HG02840 (cell line): Measurements from ENCODE around the gene PRDM15.

Experiments used
- ATAC-seq: cut with Tn5 transposase; IDR thresholded peaks from one replicate; pipeline ENCODE4 v1.9.1; 2021; ENCODE audit warnings: mild to moderate bottlenecking, moderate library complexity, moderate number of reproducible peaks; ENCODE audit not compliant: unreplicated experiment, low FRiP score

PRDM15 gene

GRCh38 chr21:41907496-41908258, 28.5 kb upstream of the PRDM15 start:
- ATAC-seq, result no peak

DNA sequence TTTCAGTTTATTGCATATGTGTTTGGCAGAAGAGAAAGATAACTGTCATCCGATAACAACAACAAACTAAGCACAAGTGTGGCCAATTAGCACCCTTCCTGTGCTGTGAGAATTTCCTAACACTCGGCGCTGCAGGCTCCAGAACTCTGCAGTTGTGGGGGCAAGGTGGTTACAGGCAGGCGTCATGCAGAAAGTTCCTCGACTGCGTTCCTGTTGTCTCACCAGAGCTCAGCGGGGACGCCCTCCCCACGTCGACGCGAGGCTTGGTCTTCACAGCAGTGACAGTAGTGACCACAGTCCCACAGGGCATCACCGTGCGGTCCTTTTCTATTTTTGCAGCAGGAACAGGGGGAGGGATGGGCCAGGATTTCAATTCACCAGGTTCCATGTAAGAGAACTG, 27.6 kb upstream of the PRDM15 start:
- no peak for ATAC-seq

DNA sequence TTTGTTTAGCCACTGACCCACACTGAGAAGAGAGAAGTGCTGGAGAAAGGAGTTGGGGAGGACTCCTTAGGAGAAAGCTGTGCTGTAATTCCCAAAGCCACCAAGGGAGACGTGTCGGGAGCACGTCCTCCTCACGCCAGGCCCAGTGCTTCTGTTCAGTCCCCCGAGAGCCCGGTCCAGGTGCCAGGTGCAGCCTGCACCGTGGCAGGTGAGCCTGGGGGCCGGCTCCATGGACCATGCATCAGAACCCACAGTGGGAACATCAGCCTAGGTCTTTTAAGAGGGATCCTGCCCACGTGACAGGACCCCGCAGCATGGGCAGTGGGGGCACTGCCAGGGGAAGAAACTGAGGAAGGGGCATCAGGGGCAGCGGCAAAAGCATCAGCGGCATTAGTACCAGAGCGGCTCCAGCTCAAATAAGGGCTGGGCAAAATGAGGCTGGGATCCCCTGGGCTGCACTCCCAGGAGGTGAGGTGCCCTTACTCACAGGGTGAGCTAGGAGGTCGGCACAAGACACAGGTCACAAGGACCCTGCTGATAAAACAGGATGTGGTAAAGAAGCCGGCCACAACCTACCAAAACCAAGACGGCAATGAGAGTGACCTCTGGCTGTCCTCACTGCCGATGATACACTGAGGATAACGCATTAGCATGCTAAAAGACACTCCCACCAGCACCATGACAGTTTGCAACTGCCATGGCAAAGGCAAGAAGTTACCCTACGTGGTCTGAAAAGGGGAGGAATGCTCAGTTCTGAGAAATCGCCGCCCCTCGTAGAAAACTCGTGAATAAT, 24.6 kb upstream of the PRDM15 start:
- ATAC-seq, result no peak

DNA sequence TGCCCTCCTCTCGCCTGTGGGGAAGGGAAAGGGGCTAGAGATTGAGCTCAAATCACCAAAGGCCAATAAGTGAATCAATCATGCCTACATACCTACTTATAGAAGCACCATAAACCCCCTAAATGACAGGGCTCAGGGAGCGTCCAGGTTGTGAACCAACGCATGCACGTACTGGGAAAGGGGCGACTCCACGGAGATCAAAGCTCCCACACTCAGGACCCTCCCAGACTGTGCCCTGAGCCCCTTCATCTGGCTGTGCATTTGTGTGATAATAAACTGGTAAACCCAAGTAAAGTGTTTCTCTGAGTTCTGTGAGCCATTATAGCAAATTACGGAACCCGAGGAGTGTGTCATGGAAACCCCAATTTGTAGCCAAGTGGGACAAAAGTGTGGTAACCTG, 23.8 kb upstream of the PRDM15 start:
- no peak for ATAC-seq

DNA sequence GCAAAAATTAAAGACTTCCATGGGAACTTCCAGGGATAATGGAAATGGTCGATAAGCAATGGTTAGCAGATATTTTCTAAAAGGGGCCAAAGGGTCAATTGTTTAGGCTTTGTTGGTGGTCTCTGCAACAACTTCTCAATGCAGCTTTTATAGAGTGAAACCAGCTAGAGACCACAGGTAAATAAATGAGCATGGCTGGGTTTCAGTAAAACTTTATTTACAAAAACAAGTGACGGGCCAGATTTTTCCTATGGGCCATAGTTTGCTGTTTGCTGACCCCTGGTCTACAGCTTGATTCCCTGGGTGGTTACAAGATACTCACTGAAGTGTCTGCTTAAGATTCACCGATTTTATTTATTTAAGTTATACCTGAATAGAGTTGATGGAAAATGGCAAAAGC, 22.6 kb upstream of the PRDM15 start:
- ATAC-seq, result no peak

DNA sequence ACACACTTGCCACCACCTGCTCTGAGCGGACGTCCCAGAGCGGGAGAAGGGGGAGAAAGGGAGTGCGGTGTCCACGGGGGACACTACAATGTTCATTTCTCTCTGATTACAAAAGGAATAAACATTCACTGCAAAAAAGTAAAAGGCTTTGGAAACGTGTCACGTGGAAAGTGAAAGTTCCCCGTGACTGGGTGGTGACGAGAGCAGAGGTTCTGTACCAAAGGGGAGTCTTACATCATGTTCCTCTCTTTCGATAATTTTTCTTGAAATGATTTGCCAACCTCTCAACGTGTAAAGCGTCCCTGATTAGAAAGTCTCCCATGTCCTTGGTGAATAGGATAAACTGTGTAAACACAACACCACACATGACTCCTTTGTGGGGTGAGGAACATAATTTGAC, 22.0 kb upstream of the PRDM15 start:
- no peak for ATAC-seq

DNA sequence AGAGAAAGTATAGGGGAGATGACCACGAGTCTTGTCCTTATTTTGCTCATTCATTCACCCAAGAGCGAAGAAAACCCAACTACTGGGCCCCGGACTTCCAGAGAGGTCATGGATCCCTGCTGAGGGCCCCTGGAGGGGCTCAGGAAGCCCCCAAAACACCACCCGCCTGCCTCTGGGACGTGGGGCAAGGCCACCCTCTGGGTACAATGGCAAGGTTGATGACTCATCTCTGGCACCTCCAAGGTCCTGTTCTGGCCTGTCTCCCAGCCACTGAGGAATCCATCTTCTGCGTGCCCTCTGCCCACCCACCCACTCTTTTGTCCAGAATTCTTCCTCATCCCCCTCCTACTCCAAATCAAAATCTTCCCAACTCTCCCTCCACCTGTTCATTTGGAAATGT, 21.3 kb upstream of the PRDM15 start:
- ATAC-seq, result no peak

GRCh38 chr21:41899426-41900202, 20.5 kb upstream of the PRDM15 start:
- ATAC-seq, result no peak

DNA sequence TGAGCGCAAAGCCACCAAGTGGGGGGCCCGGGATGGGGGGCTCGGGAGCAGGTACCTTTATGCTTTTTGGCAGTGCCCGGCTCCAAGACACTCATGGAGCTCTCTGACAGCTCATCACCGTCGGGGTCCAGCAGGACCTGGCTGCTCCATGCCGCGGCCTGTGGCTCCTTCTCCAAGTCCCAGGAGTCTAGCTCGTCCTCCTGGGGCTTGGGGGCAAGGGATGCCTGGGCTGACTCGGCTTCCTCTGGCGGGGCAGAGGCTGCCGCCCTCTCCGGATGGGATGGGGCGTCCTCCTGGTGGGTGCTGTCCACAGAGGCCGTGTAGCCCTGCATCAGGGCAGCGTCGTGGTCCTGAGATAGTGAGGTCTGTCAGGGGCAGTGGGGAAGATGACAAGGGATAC, 19.9 kb upstream of the PRDM15 start:
- no peak for ATAC-seq

DNA sequence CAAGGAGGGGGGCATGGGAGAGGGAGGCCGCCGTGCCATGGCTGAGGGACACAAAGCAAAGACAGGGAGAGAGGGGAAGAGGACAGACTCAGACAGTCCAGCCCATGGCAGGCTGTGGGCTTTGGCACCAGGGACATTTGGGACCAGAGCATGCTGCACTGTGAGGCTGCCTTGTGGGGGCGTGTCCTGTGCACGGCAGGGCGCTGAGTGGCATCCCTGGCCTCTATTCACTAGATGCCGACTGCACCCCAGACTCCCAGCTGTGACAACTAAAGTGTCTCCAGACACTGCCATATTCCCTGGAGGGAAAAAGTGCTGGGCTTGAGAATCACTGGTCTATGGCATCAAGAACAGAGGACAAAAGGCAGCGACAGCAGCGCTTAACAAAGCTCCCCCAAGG, 18.6 kb upstream of the PRDM15 start:
- ATAC-seq, result no peak

DNA sequence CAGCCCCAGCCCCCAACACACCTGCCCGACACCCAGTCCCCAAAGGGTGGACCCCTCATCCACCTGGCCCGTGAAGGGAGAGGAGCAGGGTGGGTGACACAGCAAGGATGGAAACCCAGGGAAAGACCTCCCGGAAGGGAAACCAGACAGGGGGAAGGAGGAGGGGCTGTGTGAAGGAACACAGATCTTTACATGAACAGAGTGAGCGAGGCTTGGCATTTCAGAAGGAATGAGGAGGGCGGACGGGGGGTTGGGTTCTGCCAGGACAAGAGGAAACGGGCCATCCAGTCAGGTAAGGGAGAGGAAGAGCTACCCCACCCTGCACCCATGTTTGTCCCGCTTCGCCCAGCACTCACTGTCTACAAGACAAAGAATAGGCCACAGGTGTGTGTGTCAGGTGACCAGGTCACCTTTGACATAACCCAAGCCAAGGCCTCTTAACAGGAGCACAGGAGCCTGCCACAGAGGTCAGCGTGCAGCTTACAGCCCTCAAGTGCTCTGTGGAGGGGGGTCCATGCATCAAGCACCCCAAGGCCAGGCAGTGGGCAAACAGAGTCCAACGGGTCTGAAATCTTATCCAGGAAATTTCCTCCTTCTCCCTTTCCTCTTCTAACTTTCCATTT, 18.0 kb upstream of the PRDM15 start:
- no peak for ATAC-seq

DNA sequence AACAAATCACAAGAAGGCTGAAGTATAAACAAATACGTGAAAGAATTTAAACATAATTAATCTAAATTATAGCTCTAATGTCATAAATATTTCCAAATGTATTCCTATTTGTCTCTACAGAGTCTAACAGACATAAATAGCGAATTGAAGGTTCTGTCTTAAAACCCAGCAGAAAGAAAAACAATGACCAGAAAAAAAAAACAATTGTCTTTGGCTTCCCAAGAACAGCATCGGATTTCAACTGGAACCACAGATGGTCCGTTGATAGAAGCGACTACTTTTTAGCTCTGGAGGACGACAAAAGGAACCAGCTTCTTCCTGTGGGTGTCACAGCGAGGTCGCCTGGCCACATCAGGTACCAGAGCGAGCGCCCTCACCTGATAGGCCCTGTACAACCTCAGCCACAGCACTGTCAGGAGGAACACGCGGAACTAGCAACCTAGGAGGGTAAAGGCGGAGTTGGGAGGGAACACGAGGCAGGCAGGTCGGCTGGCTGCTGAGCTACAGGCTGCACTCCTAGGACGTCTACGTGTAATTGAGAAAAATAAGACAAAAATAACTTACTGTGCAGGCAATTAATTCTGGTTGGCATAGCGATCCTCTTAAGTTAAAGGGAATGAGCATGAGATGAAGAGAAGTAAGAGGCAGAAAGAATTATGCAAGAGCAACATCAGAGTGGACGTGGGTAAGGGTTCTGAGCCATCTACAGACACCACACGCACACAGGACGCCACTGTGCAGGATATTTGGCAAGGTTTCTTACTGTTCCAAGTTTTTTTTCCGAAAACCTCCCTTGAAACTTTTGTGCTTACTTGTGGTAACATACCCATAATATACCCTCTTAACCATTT, 16.7 kb upstream of the PRDM15 start:
- no peak for ATAC-seq

DNA sequence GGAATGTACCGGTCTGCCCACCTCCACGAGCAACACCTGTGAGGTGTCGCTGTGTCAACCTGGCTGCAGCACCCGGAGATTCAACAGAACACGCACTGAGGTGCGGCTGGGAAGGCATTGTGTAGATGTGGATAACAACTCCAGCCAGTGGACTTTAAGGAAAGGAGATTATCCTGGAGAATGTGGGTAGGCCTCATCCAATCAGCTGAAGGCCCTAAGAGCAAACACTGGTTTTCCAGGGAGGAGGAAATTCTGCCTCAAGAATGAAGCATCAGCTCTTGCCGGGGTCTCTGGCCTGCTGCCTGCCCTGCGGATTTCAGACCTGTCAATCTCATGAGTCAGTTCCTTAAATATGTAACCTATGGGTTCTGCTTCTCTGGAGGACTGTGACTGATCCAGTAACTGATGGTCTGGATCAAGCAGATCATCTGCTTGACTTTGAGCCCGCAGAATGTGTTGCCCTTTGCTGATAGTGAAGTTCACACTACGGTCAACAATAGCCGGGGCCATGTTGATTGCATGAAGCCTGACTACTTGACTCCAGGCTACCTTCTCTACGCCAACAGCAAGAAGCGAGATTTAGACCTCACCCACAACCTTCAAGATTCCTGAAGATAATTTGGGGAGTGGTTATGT, 15.9 kb upstream of the PRDM15 start:
- ATAC-seq, result no peak

DNA sequence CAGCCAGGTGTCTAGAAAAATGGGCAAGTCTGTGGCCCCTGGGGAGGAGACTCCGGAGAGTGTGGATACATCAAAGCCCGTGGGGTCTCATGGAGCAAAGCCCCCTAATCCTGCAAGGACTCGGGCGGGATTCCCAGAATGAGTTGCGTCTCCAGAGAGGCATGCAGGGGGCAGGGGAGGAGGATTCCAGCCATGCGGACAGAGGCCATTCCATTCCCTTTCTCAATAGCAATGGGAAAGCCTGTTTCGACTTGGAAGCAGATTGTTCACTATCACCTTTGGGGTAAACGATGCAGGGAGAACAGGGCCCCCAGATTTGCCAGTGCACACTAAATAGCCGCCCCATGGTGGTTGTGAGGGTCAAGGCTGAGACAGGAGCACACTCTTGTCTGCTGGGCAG, 15.4 kb upstream of the PRDM15 start:
- no peak for ATAC-seq

DNA sequence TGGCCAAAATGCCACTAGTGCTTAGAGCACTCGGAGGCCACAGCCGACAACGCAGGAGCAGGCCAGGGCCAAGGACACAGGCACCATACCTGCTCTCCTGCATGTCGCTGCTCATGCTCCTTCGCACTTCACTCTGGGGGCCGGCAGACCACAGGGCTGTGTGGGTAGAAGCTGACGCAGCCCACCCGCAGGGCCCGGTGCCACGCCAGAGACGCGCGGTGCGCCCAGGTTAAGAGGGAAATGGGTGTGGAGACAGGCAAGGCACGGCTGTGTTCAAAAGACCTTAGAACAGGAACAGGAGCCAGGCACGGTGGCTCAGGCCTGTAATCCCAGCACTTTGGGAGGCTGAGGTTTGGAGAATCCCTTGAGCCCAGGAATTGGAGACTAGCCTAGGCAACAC, 13.6 kb upstream of the PRDM15 start:
- no peak for ATAC-seq

- no peak for ATAC-seq
Measured at GRCh38 chr21:41891132-41891531, 12.0 kb upstream of the PRDM15 start.

DNA sequence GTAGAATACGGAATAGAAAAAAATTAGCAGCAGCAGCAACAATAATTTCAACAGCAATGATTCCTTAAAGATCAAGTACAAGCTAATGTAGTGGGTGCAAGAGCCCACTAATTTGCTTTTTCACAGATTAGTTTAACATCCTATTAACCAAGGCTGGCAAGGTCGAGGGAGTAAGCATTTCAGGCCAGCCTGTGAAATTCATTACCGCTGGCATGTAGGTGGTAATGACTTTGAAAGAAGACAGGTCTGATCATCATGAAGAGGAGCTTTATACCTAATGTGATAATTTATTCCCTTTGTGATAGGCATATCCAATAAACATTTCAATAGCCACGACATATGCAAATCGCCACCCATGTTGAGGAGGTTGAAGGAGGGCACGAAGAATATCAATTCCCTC, 11.2 kb upstream of the PRDM15 start:
- ATAC-seq, result no peak

DNA sequence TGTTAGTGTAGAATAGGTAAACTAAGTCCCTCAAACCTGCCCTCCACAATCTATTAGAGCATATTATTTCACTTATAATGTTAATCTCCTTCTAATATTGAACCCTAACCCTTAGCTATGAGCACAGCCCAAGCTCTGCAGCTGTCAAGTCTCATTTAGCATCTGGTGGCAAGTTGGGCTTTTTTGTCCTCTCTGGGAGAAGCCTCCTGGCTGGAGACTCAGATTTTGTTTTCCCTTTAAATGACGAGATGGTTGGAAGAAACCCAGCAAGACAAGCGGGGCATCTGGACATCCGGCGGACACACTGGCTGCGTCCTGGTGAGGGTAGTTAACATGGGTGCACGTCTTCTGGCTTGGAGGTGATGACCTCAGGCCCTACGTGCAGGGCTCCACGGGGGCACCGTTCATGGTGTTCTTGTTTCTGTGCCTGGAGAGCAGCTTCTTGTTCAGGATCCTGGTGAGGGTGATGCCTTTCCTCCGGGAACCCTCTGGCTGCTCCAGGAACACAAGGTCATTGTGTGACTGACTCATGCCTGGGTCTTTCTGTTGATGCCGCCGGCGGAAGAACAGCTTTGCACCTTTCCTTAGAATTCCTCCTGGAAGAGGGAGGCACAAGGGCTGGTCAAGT, 9.7 kb upstream of the PRDM15 start:
- no peak for ATAC-seq

DNA sequence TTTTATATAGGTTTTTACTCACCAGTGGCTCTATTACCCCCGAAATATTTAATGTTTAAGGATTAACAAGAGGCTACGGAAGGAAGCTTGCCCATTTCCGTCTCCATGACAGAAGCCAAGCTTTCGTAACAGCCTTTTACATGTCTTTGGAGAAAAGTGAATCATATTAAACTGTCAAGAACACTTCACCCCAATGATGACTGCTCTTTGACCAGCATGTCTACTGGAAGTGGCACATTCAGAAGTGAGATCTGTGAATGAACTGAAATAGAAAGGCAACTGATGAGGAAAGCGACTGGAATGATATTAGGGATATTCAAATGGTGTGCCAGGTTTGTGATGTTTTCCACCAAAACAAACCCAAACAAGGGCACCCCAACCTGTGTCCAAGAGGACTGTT, 8.5 kb upstream of the PRDM15 start:
- no peak for ATAC-seq
